ENCODE measurements around the gene OR4D11. TPM values are rescaled to one million over a fixed set of nuclear protein-coding genes. Genes with fewer than 3 reads are reported as not detected.

OR4D11 gene
- total and polyA plus RNA-seq, 9 of the 15 experiments (the other 6 are each of a cell fraction or from before 2014, with no cell fraction given): not detected

DNA sequence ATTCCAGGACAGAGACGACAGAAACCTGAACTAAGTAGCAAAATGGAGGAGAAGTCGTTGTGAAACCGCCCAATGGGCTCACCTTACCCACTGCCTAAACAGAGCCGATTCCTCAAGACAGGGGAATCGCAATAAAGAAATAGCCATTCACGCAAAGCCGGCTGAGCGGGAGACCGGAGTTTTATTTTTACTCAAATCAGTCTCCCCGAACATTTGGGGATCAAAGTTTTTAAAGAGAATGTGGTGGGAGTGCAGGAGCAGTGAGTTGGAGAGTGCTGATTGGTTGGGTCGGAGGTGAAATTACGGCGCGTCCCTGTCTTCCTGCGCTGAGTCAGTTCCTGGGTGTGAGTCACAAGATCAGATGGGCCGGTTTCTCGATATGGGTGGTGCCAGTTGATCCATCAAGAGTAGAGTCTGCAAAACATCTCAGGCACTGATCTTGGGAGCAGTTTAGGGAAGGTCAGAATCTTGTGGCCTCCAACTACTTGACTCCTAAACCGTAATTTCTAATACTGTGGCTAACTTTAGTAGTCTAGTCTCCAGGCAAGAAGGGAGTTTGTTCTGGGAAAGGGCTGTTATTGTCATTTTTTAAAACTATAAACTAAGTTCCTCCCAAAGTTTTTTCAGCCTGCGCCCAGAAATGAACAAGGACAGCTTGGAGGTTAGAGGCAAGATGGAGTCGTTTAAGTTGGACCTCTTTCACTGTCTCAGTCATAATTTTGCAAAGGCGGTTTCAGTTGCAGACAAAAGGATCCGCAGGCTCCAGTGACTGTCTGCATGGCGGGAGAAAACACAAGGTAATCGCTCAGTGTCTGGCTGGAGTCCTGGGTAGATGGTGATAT lies 42.0 kb downstream of the OR4D11 start (continued):
- TF ChIP-seq, protein P1, sequence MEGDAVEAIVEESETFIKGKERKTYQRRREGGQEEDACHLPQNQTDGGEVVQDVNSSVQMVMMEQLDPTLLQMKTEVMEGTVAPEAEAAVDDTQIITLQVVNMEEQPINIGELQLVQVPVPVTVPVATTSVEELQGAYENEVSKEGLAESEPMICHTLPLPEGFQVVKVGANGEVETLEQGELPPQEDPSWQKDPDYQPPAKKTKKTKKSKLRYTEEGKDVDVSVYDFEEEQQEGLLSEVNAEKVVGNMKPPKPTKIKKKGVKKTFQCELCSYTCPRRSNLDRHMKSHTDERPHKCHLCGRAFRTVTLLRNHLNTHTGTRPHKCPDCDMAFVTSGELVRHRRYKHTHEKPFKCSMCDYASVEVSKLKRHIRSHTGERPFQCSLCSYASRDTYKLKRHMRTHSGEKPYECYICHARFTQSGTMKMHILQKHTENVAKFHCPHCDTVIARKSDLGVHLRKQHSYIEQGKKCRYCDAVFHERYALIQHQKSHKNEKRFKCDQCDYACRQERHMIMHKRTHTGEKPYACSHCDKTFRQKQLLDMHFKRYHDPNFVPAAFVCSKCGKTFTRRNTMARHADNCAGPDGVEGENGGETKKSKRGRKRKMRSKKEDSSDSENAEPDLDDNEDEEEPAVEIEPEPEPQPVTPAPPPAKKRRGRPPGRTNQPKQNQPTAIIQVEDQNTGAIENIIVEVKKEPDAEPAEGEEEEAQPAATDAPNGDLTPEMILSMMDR (IDR thresholded peaks at IDR 0.05 in 2 of 3, conservative IDR thresholded peaks at IDR 0.05 in 1 of 3; ENCODE audit: insufficient read depth in 2 of 3, low read depth in 1 of 3, low read length in 3 of 3): no peak
- TF ChIP-seq RNF2 (IDR thresholded peaks at IDR 0.05): peak; percentile 58; the same call in 1 of the 2 replicates
- TF ChIP-seq PHB2 (IDR thresholded peaks at IDR 0.05; ENCODE audit: low read depth): no peak
- TF ChIP-seq, protein P2, sequence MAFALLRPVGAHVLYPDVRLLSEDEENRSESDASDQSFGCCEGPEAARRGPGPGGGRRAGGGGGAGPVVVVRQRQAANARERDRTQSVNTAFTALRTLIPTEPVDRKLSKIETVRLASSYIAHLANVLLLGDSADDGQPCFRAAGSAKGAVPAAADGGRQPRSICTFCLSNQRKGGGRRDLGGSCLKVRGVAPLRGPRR (CRISPR knock-in tag; IDR thresholded peaks at IDR 0.05): no peak
- TF ChIP-seq, protein P3, sequence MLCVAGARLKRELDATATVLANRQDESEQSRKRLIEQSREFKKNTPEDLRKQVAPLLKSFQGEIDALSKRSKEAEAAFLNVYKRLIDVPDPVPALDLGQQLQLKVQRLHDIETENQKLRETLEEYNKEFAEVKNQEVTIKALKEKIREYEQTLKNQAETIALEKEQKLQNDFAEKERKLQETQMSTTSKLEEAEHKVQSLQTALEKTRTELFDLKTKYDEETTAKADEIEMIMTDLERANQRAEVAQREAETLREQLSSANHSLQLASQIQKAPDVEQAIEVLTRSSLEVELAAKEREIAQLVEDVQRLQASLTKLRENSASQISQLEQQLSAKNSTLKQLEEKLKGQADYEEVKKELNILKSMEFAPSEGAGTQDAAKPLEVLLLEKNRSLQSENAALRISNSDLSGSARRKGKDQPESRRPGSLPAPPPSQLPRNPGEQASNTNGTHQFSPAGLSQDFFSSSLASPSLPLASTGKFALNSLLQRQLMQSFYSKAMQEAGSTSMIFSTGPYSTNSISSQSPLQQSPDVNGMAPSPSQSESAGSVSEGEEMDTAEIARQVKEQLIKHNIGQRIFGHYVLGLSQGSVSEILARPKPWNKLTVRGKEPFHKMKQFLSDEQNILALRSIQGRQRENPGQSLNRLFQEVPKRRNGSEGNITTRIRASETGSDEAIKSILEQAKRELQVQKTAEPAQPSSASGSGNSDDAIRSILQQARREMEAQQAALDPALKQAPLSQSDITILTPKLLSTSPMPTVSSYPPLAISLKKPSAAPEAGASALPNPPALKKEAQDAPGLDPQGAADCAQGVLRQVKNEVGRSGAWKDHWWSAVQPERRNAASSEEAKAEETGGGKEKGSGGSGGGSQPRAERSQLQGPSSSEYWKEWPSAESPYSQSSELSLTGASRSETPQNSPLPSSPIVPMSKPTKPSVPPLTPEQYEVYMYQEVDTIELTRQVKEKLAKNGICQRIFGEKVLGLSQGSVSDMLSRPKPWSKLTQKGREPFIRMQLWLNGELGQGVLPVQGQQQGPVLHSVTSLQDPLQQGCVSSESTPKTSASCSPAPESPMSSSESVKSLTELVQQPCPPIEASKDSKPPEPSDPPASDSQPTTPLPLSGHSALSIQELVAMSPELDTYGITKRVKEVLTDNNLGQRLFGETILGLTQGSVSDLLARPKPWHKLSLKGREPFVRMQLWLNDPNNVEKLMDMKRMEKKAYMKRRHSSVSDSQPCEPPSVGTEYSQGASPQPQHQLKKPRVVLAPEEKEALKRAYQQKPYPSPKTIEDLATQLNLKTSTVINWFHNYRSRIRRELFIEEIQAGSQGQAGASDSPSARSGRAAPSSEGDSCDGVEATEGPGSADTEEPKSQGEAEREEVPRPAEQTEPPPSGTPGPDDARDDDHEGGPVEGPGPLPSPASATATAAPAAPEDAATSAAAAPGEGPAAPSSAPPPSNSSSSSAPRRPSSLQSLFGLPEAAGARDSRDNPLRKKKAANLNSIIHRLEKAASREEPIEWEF (CRISPR knock-in tag; IDR thresholded peaks at IDR 0.05): no peak
- peak; percentile 85 for TF ChIP-seq CREM (IDR thresholded peaks at IDR 0.05; ENCODE audit: low read depth)
- TF ChIP-seq, protein P4, sequence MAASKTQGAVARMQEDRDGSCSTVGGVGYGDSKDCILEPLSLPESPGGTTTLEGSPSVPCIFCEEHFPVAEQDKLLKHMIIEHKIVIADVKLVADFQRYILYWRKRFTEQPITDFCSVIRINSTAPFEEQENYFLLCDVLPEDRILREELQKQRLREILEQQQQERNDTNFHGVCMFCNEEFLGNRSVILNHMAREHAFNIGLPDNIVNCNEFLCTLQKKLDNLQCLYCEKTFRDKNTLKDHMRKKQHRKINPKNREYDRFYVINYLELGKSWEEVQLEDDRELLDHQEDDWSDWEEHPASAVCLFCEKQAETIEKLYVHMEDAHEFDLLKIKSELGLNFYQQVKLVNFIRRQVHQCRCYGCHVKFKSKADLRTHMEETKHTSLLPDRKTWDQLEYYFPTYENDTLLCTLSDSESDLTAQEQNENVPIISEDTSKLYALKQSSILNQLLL (CRISPR knock-in tag; IDR thresholded peaks at IDR 0.05; ENCODE audit: borderline replicate concordance): no peak
- no peak for TF ChIP-seq KLF10 (CRISPR knock-in tag; IDR thresholded peaks at IDR 0.05)
- no peak for TF ChIP-seq ZNF184 (CRISPR knock-in tag; IDR thresholded peaks at IDR 0.05)
- 0 out of 2 replicates have a peak, but pooled peaks have one; percentile 70 for TF ChIP-seq HMG20B (CRISPR knock-in tag; IDR thresholded peaks at IDR 0.05)
- 0 out of 2 replicates have a peak, but pooled peaks have one; percentile 13 for TF ChIP-seq ZNF551 (CRISPR knock-in tag; IDR thresholded peaks at IDR 0.05)
- TF ChIP-seq MTA3 (IDR thresholded peaks at IDR 0.05; ENCODE audit: borderline replicate concordance): peak; percentile 90
- TF ChIP-seq, protein P5, sequence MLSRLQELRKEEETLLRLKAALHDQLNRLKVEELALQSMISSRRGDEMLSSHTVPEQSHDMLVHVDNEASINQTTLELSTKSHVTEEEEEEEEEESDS (CRISPR knock-in tag; IDR thresholded peaks at IDR 0.05): no peak
- peak; percentile 80 for TF ChIP-seq ELF1 (tag; IDR thresholded peaks at IDR 0.05)
- peak; percentile 55 for TF ChIP-seq CCNT2 (IDR thresholded peaks at IDR 0.05; ENCODE audit: borderline replicate concordance, extremely low read depth, insufficient read length, low read depth, low read length)
- TF ChIP-seq DIDO1 (tag; IDR thresholded peaks at IDR 0.05; ENCODE audit: low read depth): no peak
- no peak; the same call in 1 of the 2 replicates for TF ChIP-seq STAT5A (IDR thresholded peaks at IDR 0.05; ENCODE audit: borderline replicate concordance, low read length)
- no peak for TF ChIP-seq RBM34 (IDR thresholded peaks at IDR 0.05; ENCODE audit: borderline replicate concordance, insufficient read depth, low read length)
- TF ChIP-seq ASH1L (IDR thresholded peaks at IDR 0.05; ENCODE audit: borderline replicate concordance, low read depth, partially characterized antibody): no peak

Data from K562 (cell line).